ENCODE measurements around the gene ALPK3.

ALPK3 gene

DNA sequence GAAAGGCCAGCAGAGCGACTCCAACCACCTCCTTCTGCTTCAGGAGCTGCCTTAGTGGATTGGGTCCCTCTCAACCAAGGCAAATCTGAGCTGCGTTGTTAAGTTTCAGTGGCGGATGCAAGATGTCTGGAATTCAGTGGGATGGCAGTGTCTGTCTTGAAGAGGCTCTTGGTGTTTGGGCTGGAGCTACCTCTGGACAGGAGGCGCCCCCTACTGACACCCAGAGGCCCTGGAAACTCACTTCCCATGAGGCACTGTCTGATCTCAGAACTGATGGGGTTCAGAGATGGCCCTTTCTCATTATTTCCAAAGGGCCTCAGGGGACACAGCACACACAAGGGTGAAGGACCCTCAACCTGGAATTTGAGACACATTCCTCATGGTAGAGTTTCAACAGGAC is 61.3 kb downstream of the ALPK3 start:
- no peak for DNase-seq

GRCh38 chr15:84879088-84879780 is 62.1 kb downstream of the ALPK3 start:
- no peak for DNase-seq

GRCh38 chr15:84880007-84880406 is 62.9 kb downstream of the ALPK3 start:
- no peak for DNase-seq

DNA sequence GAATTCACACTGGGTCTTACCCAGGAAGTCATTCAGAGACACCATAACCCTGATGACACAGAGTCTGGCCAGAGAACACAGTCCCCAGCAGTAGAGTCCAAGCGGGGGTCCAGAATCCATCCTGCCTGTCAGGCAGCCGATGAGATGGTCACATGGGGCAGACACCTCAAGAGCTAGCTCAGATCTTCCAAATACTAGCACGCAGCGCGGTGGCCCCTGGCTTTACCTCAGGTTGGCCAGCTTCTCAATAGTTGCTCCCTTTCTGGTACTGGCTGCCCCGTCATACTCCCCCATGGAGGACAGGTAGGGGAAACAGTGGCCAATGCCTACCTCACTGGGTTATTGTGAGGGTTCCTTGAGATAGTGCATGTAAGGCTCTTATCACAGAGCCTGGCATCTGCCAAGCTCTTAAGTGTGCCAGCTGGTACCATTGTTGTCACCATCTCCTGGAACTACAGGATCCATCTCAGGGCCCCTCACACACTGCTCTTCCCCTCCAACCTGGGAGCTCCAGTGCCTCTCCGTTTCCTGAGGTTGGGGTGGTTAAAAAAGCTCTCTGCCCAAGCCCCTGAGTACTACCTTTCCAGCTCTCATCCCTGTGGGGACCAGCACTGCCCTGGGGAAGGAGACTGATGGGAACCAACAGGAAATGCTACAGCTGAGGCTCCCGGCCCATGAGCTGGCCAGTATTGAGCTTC is 63.8 kb downstream of the ALPK3 start:
- no peak for DNase-seq

DNA sequence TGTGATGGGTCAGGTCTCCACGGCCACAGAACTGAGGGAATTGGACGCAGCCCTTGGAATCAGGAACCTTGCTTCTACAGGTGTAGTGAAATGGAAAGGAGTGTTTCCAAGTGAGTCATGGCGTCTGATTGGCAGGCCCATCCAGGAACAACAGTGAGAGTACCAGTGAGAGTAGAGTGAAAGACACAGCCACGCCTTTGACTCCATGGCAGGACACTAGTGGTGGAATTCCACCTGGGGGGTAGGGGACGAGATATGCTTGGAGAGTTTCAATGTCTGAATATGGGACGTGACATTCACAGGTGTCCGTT is 64.3 kb downstream of the ALPK3 start:
- no peak for DNase-seq

DNA sequence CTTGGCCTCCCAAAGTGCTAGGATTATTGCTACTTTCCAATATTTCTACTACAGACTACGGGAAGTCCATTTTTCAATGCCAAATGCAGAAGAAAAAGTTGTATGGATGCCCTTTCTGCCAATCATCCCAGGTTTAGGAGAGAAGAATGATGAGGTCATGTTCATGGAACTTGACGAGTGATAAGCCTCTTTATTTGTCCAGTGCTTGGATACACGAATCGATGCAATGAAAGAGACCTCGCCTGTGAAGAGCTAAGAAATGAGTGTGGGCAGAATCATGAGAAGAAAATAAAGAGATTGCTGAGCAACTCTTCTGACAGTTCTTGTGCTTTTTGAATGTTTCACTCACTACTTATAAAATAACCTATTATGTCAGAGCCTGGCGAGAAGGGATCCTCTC is 66.3 kb downstream of the ALPK3 start:
- DNase-seq = no peak

DNA sequence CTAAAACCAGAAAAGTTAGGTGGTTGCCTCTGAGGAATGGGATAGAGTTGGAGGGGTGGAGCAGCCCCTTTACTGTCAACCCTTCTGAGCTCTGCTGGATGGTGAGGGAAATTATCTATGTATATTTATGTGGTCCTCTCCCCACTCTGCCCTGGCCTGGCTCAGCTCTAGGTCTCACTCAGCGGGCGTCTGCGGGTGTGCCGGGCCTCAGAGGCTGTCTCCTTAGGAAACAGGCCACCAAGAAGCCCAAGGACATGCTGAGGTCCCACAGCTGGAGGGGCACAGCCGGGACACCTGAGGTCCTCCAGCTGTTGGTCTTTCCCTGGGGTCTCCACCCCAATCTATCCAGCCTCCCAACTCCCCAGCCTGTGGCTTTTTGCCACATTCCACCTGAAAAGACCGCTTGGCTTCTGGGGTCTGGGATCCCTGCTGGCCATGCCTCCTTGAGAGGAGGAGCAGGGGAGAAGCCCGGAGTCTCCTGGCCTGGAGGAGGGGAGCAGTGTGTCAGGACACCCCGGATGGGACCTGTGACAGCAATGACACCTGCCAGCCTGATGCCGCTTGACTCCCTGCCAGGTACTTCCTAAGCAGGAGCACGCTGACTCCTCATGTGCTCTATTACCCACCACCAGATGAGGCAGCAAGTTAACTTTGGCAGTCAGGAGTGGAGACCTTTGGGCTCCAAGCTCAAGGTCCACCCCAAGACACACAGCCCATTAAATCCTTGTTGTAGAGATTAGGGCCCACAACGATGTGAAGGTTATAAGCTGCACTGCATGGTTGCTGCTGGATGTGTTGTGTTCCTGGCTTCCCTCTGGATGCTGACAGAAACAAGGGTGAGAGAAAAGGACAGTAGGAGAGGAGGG is 67.0 kb downstream of the ALPK3 start, which contains the start of gene SLC28A1:
Gene SLC28A1 (plus strand): TSS at position 747 of the 866 bp plus-strand sequence. CDS start 3,099 bp downstream, outside the sequence.
- no peak for DNase-seq

- DNase-seq = no peak
These were observed 68.6 kb downstream of the ALPK3 start for GRCh38 chr15:84885801-84886200.

GRCh38 chr15:84886211-84886983 is 69.2 kb downstream of the ALPK3 start:
- no peak for DNase-seq

GRCh38 chr15:84886984-84887299 is 69.8 kb downstream of the ALPK3 start:
- DNase-seq = no peak

DNA sequence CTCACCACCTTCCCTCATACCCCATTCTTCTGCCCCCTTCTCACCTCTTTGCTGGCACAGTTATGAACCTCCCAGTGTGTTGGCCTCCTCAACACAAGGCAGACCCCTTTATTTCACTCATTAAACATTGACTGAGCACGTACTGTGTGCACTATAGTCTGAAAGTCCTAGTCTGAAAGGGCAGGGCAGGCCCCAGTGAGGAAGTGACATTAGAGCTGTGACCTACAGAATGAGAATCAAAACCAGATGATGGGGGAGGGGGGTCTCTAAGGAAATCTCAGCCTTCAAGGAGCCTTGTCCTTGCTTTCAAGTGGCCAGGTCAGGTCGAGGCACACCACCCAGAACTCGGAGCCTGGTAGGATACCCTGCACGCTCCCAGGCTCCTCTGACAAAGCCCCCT is 70.8 kb downstream of the ALPK3 start:
- DNase-seq = no peak

DNA sequence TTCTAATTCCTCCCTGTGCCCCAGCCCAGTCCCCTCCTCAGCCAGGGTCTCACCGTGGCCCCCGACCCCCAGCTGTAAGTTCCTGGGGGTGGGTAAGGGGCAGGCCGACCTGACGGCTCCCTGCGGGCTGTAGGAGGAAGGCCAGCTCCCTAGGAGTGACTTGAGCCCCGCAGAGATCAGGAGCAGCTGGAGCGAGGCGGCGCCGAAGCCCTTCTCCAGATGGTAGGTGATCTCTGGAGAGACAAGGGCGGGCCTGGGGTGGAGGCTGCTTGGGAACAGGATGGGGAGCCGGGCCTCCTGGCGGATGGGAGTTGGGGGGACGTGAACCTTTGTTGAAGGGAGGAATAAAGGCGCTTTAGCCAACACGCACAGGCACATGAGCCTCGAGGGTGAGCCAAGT is 71.5 kb downstream of the ALPK3 start:
- no peak for DNase-seq

DNA sequence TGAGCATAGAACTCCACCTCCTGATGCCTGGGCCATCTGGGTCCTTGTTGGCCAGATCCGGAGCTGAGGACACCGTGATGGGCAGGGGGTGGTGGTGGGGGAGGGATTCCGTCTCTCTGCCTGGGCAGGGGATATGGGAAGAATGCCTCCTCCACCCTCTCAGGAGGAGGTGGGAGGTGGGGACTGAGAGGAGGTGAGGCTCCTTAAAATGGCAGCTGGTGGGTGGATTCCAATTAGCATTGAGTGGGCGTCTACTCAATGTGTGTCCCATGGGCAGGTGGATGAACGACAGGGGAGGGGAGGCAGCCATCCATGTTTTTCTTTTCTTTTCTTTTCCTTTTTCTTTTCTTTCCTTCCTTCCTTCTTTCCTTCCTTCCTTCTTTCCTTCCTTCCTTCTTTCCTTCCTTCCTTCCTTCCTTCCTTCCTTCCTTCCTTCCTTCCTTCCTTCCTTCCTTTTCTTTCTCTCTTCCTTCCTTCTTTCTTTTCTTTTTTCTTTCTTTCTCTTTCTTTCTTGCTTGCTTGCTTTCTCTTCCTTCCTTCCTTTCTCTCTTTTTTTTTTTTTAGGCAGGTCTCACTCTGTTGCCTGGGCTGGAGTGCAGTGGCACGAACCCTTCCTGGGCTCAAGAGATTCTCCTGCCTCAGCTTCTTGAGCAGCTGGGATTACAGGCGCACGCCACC is 72.3 kb downstream of the ALPK3 start:
- DNase-seq = no peak

GRCh38 chr15:84889991-84890669 is 73.0 kb downstream of the ALPK3 start:
- DNase-seq = no peak

GRCh38 chr15:84890670-84891162 is 73.6 kb downstream of the ALPK3 start:
- no peak for DNase-seq

DNA sequence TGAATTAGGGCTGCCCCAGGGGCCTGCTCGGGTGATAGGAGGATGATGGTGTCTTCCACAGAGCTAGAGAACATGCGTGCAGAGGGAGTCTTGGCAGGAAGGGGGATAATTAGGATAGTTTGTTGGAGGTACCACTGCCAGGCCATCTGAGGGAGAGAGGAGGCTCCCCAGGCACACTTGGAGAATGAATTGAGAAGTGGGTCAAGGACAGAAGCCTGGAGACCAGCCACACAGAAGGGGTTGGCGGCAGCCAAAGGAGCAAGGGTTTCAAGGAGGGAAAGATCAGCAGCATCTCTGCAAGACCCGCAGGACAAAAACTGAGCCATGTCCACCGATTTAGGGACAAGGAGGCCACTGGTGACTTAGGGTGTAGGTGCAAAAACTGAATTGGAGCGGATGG is 74.2 kb downstream of the ALPK3 start:
- no peak for DNase-seq

DNA sequence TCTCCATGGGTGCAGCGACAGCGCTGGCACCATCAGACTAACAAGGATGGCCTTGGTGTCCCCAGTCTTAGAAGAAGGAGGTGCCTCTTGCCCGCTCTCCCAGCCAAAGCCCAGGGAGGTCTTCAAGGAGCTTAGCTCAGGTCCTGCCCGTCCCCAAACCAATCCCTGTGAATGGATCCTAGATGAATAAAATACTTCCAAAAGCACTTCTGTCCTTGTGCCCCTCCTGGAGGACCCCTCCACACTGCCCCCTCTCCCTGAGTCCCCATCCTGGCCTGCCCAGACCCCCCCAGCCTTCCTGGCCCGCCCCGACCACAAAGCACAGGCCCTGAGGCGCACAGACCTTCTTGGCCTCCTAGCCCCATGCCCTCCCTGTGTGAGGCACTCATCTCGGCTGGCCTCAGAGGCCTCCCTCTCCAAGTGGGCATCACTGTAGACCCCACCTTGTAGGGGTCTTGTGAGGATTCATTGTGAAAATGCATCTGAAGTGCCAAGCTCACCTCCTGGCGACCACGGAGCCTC is 75.7 kb downstream of the ALPK3 start:
- DNase-seq = no peak

DNA sequence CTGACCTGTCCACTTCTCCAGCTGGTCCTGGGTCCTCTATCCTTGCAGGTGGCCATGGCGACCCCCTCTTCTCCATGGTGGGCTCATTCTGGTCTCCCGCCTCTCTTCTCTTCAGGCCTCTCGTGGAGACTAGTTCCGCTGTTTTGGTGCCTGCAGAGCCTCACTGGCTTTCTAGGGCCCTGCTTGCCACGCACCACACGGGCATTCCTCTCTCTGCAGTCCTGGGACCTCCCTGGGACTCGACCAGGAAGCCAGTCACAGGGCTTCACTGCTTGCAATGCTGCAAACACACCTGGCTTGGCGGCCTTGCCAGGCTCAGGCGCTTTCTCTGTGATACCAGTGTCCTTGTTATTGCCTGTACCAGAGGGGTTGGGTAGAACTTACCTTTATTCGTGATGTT is 76.5 kb downstream of the ALPK3 start:
- DNase-seq = no peak

DNA sequence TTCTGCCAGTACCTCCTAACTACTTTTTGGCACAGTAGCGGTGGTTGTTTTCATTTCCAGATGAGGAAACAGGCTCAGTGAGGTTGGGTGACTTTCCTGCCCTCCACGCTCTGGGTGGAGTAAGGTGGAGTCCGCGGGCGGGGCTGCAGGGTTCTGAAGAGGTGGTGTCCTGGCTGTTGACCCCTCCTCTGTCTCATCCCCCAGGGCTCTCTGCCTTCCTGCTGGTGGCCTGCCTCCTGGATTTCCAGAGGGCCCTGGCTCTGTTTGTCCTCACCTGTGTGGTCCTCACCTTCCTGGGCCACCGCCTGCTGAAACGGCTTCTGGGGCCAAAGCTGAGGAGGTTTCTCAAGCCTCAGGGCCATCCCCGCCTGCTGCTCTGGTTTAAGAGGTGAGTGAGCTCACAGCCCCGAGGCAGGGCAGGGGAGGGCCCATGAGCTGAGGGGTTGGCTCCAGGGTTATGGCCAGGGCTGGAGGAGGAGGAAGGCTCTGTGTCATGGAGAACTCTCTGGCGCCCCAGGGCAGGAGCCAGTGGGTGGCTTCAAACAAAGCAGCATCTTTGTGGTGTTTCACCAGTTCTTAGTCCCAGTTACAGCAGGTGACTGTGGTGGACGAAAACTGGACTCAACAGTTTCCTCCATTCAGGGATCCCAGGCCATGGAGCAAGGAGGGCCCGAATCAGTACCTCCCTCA is 77.7 kb downstream of the ALPK3 start:
- no peak for DNase-seq

DNA sequence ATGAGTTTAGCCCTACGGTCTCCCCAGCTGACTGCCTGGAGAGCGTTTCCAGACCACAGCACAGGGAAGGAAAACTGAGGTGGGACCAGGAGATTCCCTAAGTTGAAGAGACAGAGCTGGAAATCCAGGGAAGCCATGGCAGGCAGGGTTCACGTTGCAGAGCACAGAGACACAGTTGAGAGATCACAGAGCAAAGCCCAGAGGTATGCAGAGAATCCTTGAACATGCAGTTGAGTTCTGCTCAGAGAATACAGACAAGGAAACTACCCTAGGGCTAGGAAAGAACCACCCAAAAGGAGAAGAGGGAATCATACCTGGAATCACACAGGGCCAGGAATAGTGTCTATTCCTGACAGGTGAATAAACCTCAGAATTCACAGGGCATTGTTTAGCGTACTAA is 81.6 kb downstream of the ALPK3 start:
- no peak for DNase-seq

GRCh38 chr15:84899750-84900149 is 82.6 kb downstream of the ALPK3 start:
- DNase-seq = no peak
